Stimulated activated CD8-positive, alpha-beta memory T cell treated with anti-CD3 and anti-CD28 coated beads, Interleukin-7, amount 100 ng/mL, for 4 hours (primary cell): ENCODE results near the gene CDH23.

Experiments
- DNase-seq, 2 donors: peaks; one replicate each; pipeline ENCODE4 v3.0.0-alpha.2; 2020; ENCODE audit warnings: low read depth in 2 of 2

Gene CDH23

GRCh38 chr10:71564194-71564820, 167.6 kb downstream of the CDH23 start:
- no peak for DNase-seq

GRCh38 chr10:71565284-71566000, 168.7 kb downstream of the CDH23 start:
- no peak for DNase-seq

GRCh38 chr10:71567006-71567405, 170.3 kb downstream of the CDH23 start:
- DNase-seq = no peak

GRCh38 chr10:71568896-71569492, 172.3 kb downstream of the CDH23 start:
- no peak for DNase-seq

GRCh38 chr10:71569775-71570588, 173.3 kb downstream of the CDH23 start:
- peak; percentile 56 to 66 for DNase-seq

- no peak for DNase-seq
These were observed 174.9 kb downstream of the CDH23 start for GRCh38 chr10:71571460-71572175.

GRCh38 chr10:71572962-71573361, 176.2 kb downstream of the CDH23 start:
- DNase-seq = no peak

GRCh38 chr10:71573562-71574518, 177.1 kb downstream of the CDH23 start:
- DNase-seq = no peak

GRCh38 chr10:71575451-71575850, 178.7 kb downstream of the CDH23 start:
- no peak for DNase-seq

- DNase-seq = no peak
These were observed 179.4 kb downstream of the CDH23 start for GRCh38 chr10:71575934-71576801.

GRCh38 chr10:71576842-71577241, 180.1 kb downstream of the CDH23 start:
- no peak for DNase-seq

GRCh38 chr10:71577345-71577744, 180.6 kb downstream of the CDH23 start:
- DNase-seq = no peak

- no peak for DNase-seq
These were observed 181.3 kb downstream of the CDH23 start for GRCh38 chr10:71578069-71578468.

- DNase-seq = no peak
These were observed 182.9 kb downstream of the CDH23 start for GRCh38 chr10:71579668-71580067.

- DNase-seq = no peak
These were observed 183.7 kb downstream of the CDH23 start for GRCh38 chr10:71580415-71580814.

GRCh38 chr10:71580926-71581325, 184.2 kb downstream of the CDH23 start:
- no peak for DNase-seq

GRCh38 chr10:71581376-71581775, 184.7 kb downstream of the CDH23 start:
- no peak for DNase-seq

GRCh38 chr10:71582019-71582418, 185.3 kb downstream of the CDH23 start:
- DNase-seq = no peak
